Neural cell (in vitro differentiated cells): ENCODE measurements around the gene XIRP1. TPM values are rescaled to one million over a fixed set of nuclear protein-coding genes. Genes with fewer than 3 reads are reported as not detected.

Experiments used
- H2AFZ ChIP-seq: fragments of 200-600, 300-800 bp; sonication (generic), shearing (Covaris generic); 2 replicates; pipeline ENCODE4 v1.6.0; 2014; ENCODE audit warnings: low read depth, mild to moderate bottlenecking, antibody characterized with exemption, low read length, moderate library complexity
- H3F3A ChIP-seq: fragments of 200-600 bp; shearing (Covaris generic); 2 replicates; pipeline ENCODE4 v1.6.1; 2016; ENCODE audit warnings: mild to moderate bottlenecking, moderate library complexity, mixed read lengths, antibody characterized with exemption, low read length; ENCODE audit not compliant: insufficient read depth, poor library complexity, severe bottlenecking
- H3K27ac ChIP-seq: fragments of 200-600, 300-800 bp; sonication (generic), shearing (Covaris generic); 2 replicates; pipeline ENCODE4 v1.5.1; 2014; ENCODE audit warnings: mild to moderate bottlenecking, low read length, moderate library complexity
- H3K27me3 ChIP-seq: fragments of 300-800, 200-600 bp; sonication (generic), shearing (Covaris generic); 2 replicates; pipeline ENCODE4 v1.6.0; 2014; ENCODE audit warnings: mild to moderate bottlenecking, low read depth, low read length, moderate library complexity; ENCODE audit not compliant: insufficient read depth
- H3K36me3 ChIP-seq: fragments of 300-800, 200-600 bp; sonication (generic), shearing (Covaris generic); 2 replicates; pipeline ENCODE4 v1.5.1; 2014; ENCODE audit warnings: mild to moderate bottlenecking, antibody characterized with exemption, low read length, moderate library complexity; ENCODE audit not compliant: insufficient read depth
- H3K4me2 ChIP-seq: fragments of 300-800, 200-600 bp; sonication (generic), shearing (Covaris generic); 2 replicates; pipeline ENCODE4 v1.6.0; 2014; ENCODE audit warnings: mild to moderate bottlenecking, low read length
- H3K4me3 ChIP-seq: fragments of 300-800, 200-600 bp; sonication (generic), shearing (Covaris generic); 2 replicates; pipeline ENCODE4 v1.5.1; 2014; ENCODE audit warnings: mild to moderate bottlenecking, low read length, moderate library complexity
- H3K79me2 ChIP-seq: fragments of 200-600 bp; shearing (Covaris generic); replicated peaks from 2 replicates; pipeline ENCODE4 v1.6.0; 2014; ENCODE audit warnings: mild to moderate bottlenecking, low read length, moderate library complexity; ENCODE audit not compliant: insufficient read depth
- H3K9ac ChIP-seq: fragments of 300-800, 200-600 bp; sonication (generic), shearing (Covaris generic); 2 replicates; pipeline ENCODE4 v1.6.1; 2016; ENCODE audit warnings: mild to moderate bottlenecking, low read length, mixed read lengths
- H3K9me2 ChIP-seq: fragments of 200-600 bp; shearing (Covaris generic); 2 replicates; pipeline ENCODE4 v1.6.1; 2016; ENCODE audit warnings: mild to moderate bottlenecking, low read length, mixed read lengths; ENCODE audit not compliant: insufficient read depth
- H3K9me3 ChIP-seq: fragments of 200-600, 300-800 bp; sonication (generic), shearing (Covaris generic); 2 replicates; pipeline ENCODE4 v1.6.1; 2016; ENCODE audit warnings: mild to moderate bottlenecking, mixed run types, low read length, moderate library complexity, mixed read lengths
- H4K20me1 ChIP-seq: fragments of 200-600 bp; shearing (Covaris generic); 2 replicates; pipeline ENCODE4 v1.6.1; 2016; ENCODE audit warnings: mild to moderate bottlenecking, mixed run types; ENCODE audit not compliant: insufficient read depth
- EP300 ChIP-seq: fragments of 450-650 bp; conservative IDR thresholded peaks from 2 replicates; pipeline ENCODE4 v1.6.1; 2014; ENCODE audit warnings: antibody characterized with exemption, mild to moderate bottlenecking, moderate library complexity; ENCODE audit not compliant: poor library complexity, severe bottlenecking
- EZH2 ChIP-seq: fragments of 200-600, 300-800 bp; shearing (Covaris generic), sonication (generic); IDR thresholded peaks from 2 replicates; pipeline ENCODE4 v1.6.1; 2014; ENCODE audit warnings: antibody characterized with exemption, low read length, borderline replicate concordance, mild to moderate bottlenecking; ENCODE audit not compliant: insufficient read depth, poor library complexity, severe bottlenecking
- MXI1 ChIP-seq: fragments of 450-650 bp; conservative IDR thresholded peaks from 2 replicates; pipeline ENCODE4 v1.6.1; 2014; ENCODE audit warnings: antibody characterized with exemption, mild to moderate bottlenecking; ENCODE audit not compliant: poor library complexity, severe bottlenecking
- POLR2AphosphoS5 ChIP-seq: IDR thresholded peaks from 2 replicates; pipeline ENCODE4 v1.6.1; 2012
- RAD21 ChIP-seq: fragments of 450-650 bp; conservative IDR thresholded peaks from 2 replicates; pipeline ENCODE4 v1.6.1; 2014; ENCODE audit warnings: antibody characterized with exemption, mild to moderate bottlenecking, moderate library complexity
- SMC3 ChIP-seq: fragments of 450-650 bp; conservative IDR thresholded peaks from 2 replicates; pipeline ENCODE4 v1.6.1; 2014; ENCODE audit warnings: antibody characterized with exemption, mild to moderate bottlenecking, moderate library complexity; ENCODE audit not compliant: poor library complexity
- TAF1 ChIP-seq: IDR thresholded peaks from 2 replicates; pipeline ENCODE4 v1.6.1; 2012; ENCODE audit warnings: low read depth
- polyA plus RNA-seq: library from polyadenylated mRNA; depleted of rRNA; stranded (reverse); fragments of >200 nt; gene quantifications from 2 replicates; pipeline ENCODE4 v1.2.3, GENCODE V29; 2014
- TF ChIP-seq, protein P1 (sequence below): fragments of 450-650 bp; IDR thresholded peaks from 2 replicates; pipeline ENCODE4 v1.5.1; 2014; ENCODE audit warnings: antibody characterized with exemption, mild to moderate bottlenecking, moderate library complexity; ENCODE audit not compliant: poor library complexity, severe bottlenecking
- TF ChIP-seq, protein P2 (sequence below): IDR thresholded peaks from 2 replicates; pipeline ENCODE4 v1.6.1; 2012; ENCODE audit warnings: borderline replicate concordance

The XIRP1 gene
- polyA plus RNA-seq, 1 donor from 2014 or later = not detected

DNA sequence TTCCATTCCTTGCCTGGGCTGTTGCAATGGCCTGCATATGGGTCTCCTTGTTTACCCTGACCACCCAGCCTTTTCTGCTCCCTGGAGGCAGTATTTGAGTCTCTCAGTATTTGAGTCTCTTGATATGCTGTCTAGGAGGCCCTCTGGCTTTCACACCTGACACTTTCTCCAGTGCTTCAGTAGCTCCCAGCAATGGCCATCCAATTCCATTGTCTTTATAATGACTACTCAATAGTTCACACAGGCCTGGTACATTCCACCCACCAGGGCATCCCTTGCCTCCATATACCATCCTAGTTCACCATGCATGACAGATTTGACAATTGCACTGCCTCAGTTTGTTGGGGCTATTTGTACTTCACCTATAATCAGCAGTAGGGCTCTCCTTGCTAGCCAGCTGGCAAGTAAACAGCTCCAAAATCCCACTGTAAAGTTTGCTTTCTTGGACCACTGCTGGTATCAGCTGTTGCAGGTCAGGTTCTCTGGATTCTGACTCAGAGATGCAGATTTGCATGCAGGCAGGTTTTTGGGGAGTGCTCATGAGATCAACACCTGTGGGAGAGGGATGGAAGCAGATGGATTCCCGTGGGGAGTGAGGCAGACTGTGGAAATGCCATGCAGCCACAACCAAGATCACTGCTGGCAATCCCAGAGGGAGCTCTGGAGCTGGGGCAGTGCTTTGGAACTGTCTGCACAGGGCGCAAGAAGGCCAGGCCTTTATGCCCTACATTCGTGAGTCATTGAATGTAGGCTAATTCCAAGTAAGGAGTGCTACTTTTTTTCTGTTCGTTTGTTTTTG, 19.1 kb upstream of the XIRP1 start:
- no peak overlapping the region for H3K4me2 ChIP-seq
- TF ChIP-seq SMC3 = no peak
- TF ChIP-seq, protein P1, sequence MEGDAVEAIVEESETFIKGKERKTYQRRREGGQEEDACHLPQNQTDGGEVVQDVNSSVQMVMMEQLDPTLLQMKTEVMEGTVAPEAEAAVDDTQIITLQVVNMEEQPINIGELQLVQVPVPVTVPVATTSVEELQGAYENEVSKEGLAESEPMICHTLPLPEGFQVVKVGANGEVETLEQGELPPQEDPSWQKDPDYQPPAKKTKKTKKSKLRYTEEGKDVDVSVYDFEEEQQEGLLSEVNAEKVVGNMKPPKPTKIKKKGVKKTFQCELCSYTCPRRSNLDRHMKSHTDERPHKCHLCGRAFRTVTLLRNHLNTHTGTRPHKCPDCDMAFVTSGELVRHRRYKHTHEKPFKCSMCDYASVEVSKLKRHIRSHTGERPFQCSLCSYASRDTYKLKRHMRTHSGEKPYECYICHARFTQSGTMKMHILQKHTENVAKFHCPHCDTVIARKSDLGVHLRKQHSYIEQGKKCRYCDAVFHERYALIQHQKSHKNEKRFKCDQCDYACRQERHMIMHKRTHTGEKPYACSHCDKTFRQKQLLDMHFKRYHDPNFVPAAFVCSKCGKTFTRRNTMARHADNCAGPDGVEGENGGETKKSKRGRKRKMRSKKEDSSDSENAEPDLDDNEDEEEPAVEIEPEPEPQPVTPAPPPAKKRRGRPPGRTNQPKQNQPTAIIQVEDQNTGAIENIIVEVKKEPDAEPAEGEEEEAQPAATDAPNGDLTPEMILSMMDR = no peak
- TF ChIP-seq EZH2 = no peak
- no peak for TF ChIP-seq EP300
- no peak for TF ChIP-seq MXI1
- TF ChIP-seq RAD21 = no peak
- TF ChIP-seq TAF1 = no peak
- TF ChIP-seq, protein P2, sequence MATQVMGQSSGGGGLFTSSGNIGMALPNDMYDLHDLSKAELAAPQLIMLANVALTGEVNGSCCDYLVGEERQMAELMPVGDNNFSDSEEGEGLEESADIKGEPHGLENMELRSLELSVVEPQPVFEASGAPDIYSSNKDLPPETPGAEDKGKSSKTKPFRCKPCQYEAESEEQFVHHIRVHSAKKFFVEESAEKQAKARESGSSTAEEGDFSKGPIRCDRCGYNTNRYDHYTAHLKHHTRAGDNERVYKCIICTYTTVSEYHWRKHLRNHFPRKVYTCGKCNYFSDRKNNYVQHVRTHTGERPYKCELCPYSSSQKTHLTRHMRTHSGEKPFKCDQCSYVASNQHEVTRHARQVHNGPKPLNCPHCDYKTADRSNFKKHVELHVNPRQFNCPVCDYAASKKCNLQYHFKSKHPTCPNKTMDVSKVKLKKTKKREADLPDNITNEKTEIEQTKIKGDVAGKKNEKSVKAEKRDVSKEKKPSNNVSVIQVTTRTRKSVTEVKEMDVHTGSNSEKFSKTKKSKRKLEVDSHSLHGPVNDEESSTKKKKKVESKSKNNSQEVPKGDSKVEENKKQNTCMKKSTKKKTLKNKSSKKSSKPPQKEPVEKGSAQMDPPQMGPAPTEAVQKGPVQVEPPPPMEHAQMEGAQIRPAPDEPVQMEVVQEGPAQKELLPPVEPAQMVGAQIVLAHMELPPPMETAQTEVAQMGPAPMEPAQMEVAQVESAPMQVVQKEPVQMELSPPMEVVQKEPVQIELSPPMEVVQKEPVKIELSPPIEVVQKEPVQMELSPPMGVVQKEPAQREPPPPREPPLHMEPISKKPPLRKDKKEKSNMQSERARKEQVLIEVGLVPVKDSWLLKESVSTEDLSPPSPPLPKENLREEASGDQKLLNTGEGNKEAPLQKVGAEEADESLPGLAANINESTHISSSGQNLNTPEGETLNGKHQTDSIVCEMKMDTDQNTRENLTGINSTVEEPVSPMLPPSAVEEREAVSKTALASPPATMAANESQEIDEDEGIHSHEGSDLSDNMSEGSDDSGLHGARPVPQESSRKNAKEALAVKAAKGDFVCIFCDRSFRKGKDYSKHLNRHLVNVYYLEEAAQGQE = no peak
- no peak for TF ChIP-seq POLR2AphosphoS5
- no peaks in the 10 kb centered on the region for H3K9me2 ChIP-seq
- H3K79me2 ChIP-seq = no peaks in the 10 kb centered on the region
- H3K9ac ChIP-seq = no peak overlapping the region
- H4K20me1 ChIP-seq = no peaks in the 10 kb centered on the region
- no peaks in the 10 kb centered on the region for H3K36me3 ChIP-seq
- no peak overlapping the region for H3K4me3 ChIP-seq
- no peak overlapping the region for H3K27ac ChIP-seq
- no peak overlapping the region for H2AFZ ChIP-seq
- no peaks in the 10 kb centered on the region for H3K27me3 ChIP-seq
- no peaks in the 10 kb centered on the region for H3F3A ChIP-seq
- no peaks in the 10 kb centered on the region for H3K9me3 ChIP-seq

GRCh38 chr3:39210078-39210477, 17.7 kb upstream of the XIRP1 start:
- TF ChIP-seq, protein P1 = no peak
- no peak for TF ChIP-seq RAD21
- no peak for TF ChIP-seq EP300
- TF ChIP-seq SMC3 = no peak
- no peak for TF ChIP-seq TAF1
- TF ChIP-seq POLR2AphosphoS5 = no peak
- TF ChIP-seq, protein P2 = no peak
- TF ChIP-seq EZH2 = no peak
- H3K27ac ChIP-seq = no peak overlapping the region

More at GRCh38 chr3:39210078-39210477, 17.7 kb upstream of the XIRP1 start:
- H3K27me3 ChIP-seq = no peaks in the 10 kb centered on the region
- H3K79me2 ChIP-seq = no peaks in the 10 kb centered on the region
- no peaks in the 10 kb centered on the region for H3K9me2 ChIP-seq
- H4K20me1 ChIP-seq = no peaks in the 10 kb centered on the region
- H2AFZ ChIP-seq = no peak overlapping the region
- H3K4me3 ChIP-seq = no peak overlapping the region
- H3K9ac ChIP-seq = no peak overlapping the region
- no peak overlapping the region for H3K4me2 ChIP-seq
- no peaks in the 10 kb centered on the region for H3K9me3 ChIP-seq
- no peaks in the 10 kb centered on the region for H3K36me3 ChIP-seq
- no peaks in the 10 kb centered on the region for H3F3A ChIP-seq
